ENCODE data around the gene PYROXD2. TPM values are rescaled to one million over a fixed set of nuclear protein-coding genes. Genes with fewer than 3 reads are reported as not detected.

Gene PYROXD2
- total and polyA plus RNA-seq, 7 donors: 0.46 to 13.2 (median 1.7) TPM

DNA sequence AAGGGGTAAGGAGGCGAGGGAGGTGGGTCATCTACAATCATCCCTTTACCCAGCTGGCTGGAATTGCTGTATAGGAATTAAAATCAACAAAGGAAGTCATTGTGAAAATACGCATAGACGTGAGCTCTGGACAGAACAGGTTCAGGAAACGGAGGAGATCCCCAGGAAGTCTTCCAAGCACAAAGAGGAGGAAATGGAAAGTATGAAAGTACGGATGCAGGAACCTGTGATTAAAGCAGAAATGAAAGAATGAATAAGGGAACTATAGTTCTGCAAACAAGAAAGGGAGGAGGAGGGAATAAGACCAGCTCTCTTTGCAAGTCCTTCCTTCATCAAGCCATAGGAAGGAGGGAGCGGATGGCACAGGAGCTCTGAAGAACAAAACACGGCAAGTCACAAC, 61.8 kb downstream of the PYROXD2 start:
- no peaks in the 10 kb centered on the region for H3K9me3 ChIP-seq
- no peaks in the 10 kb centered on the region for H3K36me3 ChIP-seq (ENCODE audit: insufficient read depth in 1 of 2, low read depth in 1 of 2)
- H3K4me1 ChIP-seq: peaks cover 5% of the 10 kb centered on the region
- no peak overlapping the region for H3K27ac ChIP-seq
- no peak overlapping the region for H3K4me3 ChIP-seq
- H3K27me3 ChIP-seq (ENCODE audit: insufficient read depth in 3 of 3, low read length in 2 of 3): peaks cover 0 to 8% (median 2%) of the 10 kb centered on the region in 3 donors
- no peak for ATAC-seq
- 52 to 61% (median 55%) methylated on average over 7 of the region's 7 CpGs for WGBS, 3 donors
- TF ChIP-seq, protein P1, sequence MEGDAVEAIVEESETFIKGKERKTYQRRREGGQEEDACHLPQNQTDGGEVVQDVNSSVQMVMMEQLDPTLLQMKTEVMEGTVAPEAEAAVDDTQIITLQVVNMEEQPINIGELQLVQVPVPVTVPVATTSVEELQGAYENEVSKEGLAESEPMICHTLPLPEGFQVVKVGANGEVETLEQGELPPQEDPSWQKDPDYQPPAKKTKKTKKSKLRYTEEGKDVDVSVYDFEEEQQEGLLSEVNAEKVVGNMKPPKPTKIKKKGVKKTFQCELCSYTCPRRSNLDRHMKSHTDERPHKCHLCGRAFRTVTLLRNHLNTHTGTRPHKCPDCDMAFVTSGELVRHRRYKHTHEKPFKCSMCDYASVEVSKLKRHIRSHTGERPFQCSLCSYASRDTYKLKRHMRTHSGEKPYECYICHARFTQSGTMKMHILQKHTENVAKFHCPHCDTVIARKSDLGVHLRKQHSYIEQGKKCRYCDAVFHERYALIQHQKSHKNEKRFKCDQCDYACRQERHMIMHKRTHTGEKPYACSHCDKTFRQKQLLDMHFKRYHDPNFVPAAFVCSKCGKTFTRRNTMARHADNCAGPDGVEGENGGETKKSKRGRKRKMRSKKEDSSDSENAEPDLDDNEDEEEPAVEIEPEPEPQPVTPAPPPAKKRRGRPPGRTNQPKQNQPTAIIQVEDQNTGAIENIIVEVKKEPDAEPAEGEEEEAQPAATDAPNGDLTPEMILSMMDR (IDR thresholded peaks at IDR 0.05): no peak
- DNase-seq: no peak
- intact Hi-C loops (cut with DNase I): no loop called here

DNA sequence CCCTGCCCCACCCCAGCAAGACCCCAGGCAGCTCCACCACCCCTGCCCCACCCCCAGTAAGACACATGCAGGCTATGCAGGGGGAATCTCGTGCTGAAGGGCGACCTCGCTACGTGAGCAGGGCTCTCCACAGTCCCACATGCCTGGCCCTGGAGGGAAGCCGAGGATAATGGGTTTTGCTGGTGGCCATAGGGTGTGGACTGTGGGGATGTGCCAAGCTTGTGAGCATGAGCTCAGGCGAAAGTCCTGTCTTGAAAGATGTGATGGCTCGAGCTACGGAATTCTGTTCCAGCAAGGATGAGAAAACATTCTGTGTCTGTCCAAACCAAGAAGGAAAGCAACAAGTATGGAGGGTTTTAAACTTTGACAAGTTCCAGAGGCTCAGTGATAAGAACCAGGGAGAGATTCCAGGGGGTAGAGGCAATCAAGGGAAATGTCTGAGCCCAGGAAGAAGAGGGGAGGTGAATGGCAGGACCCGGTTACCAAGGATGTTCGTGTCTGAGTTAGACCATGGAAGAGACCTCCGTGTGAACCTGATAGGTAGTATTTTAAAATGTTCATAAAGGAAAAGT, 63.1 kb downstream of the PYROXD2 start:
- no peaks in the 10 kb centered on the region for H3K9me3 ChIP-seq
- ATAC-seq: no peak
- peaks cover 0 to 8% (median 2%) of the 10 kb centered on the region in 3 donors for H3K27me3 ChIP-seq (ENCODE audit: insufficient read depth in 3 of 3, low read length in 2 of 3)
- intact Hi-C loops (cut with DNase I): no loop called here
- 65 to 71% (median 70%) methylated on average over 11 of the region's 11 CpGs for WGBS, 3 donors
- peaks cover 5% of the 10 kb centered on the region for H3K4me1 ChIP-seq
- H3K4me3 ChIP-seq: no peak overlapping the region
- TF ChIP-seq, protein P1 (IDR thresholded peaks at IDR 0.05): no peak
- H3K36me3 ChIP-seq (ENCODE audit: insufficient read depth in 1 of 2, low read depth in 1 of 2): no peaks in the 10 kb centered on the region
- peak in 1 of 2 donors; percentile 43 for DNase-seq
- H3K27ac ChIP-seq: no peak overlapping the region

DNA sequence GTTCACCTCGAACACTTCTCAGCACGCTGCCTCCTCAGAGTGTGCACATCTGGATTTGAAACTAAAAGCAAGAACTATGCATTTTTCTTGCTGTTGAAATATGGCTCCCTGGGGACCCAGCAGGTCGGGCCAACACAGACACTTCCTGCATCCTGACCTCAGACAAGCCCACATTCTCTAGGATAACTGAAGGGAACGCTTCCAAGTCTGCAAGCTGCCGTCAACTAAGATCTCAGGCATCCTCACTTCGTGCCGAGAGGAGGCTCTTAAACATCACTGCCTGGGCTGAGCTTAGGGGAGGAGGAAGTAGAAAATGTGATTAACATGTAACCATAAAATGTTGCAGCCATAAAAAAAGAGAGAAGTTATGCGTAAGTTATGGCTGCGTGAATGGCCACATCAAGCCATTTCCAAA, 65.5 kb downstream of the PYROXD2 start:
- TF ChIP-seq, protein P1 (IDR thresholded peaks at IDR 0.05): no peak
- intact Hi-C loops (cut with DNase I): no loop called here
- Histone ChIP-seq H3K9me3 (no peaks in the 10 kb centered on the region), H3K36me3 (ENCODE audit: insufficient read depth in 1 of 2, low read depth in 1 of 2) (no peaks in the 10 kb centered on the region), H3K27ac (peak overlapping the region; percentile 23), H3K27me3 (ENCODE audit: insufficient read depth in 3 of 3, low read length in 2 of 3) (peaks cover 0 to 8% (median 2%) of the 10 kb centered on the region in 3 donors), H3K4me1 (peaks cover 5% of the 10 kb centered on the region), H3K4me3 (no peak overlapping the region)
- peak; percentile 63 to 66 for DNase-seq
- WGBS, 3 donors: 12 to 13% (median 12%) methylated on average over 9 of the region's 9 CpGs
- peak; percentile 56 to 65 (median 62) for ATAC-seq

DNA sequence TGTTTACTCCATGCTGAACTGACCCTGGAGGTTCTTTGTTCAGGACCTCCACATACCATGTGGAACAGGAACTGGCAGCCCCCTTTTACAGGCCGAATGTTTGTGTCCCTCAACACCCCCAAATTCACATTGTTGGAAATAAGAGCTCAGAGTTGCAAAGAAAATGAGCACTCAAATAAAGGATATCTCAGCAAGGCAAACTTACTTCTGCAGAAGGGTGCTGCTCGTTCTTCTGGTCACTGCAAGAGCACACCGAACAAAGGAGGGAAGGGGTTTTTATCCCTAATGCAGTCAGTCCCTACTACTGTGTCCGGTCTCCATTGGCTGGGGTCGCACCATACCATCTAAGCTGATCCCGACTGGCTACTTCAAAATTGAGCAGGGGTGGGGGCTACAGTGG, 68.1 kb downstream of the PYROXD2 start:
- no peak overlapping the region for H3K4me3 ChIP-seq
- H3K27me3 ChIP-seq (ENCODE audit: insufficient read depth in 3 of 3, low read length in 2 of 3): peaks cover 0 to 2% (median under 1%) of the 10 kb centered on the region in 3 donors
- no peaks in the 10 kb centered on the region for H3K36me3 ChIP-seq (ENCODE audit: insufficient read depth in 1 of 2, low read depth in 1 of 2)
- WGBS, 3 donors: 79 to 87% (median 80%) methylated on average over 6 of the region's 6 CpGs
- intact Hi-C loops (cut with DNase I): no loop called here
- H3K9me3 ChIP-seq: no peaks in the 10 kb centered on the region
- H3K27ac ChIP-seq: no peak overlapping the region
- TF ChIP-seq, protein P1 (IDR thresholded peaks at IDR 0.05): no peak
- DNase-seq (no peak), ATAC-seq (no peak)
- peaks cover 5% of the 10 kb centered on the region for H3K4me1 ChIP-seq

All from psoas muscle (tissue), 8 donors.